Stimulated activated memory B cell treated with anti-CD40 and anti-IgM and Interleukin-4, amounts not matched to agents 10 μg/mL and 1 μg/mL and 100 μg/mL, for 72 hours (primary cell): Measurements from ENCODE around the gene ARHGAP26.

Experiments used
- ATAC-seq: fragments of 150-1000 bp; cut with Tn5 transposase; 2 replicates; pipeline ENCODE4 v1.10.0; 2021
- H3K27ac Mint-ChIP-seq: one replicate; pipeline ENCODE4 v1.8.0; 2022; ENCODE audit warnings: mild to moderate bottlenecking, mixed read lengths
- H3K27me3 Mint-ChIP-seq: one replicate; pipeline ENCODE4 v1.8.0; 2022; ENCODE audit warnings: mixed read lengths
- H3K36me3 Mint-ChIP-seq: one replicate; pipeline ENCODE4 v1.8.0; 2022; ENCODE audit warnings: mixed read lengths
- H3K4me1 Mint-ChIP-seq: one replicate; pipeline ENCODE4 v1.8.0; 2022; ENCODE audit warnings: mixed read lengths
- H3K4me3 Mint-ChIP-seq: one replicate; pipeline ENCODE4 v1.8.0; 2022; ENCODE audit warnings: mild to moderate bottlenecking, moderate library complexity, mixed read lengths
- H3K9me3 Mint-ChIP-seq: one replicate; pipeline ENCODE4 v1.8.0; 2022; ENCODE audit warnings: mixed read lengths

Gene ARHGAP26

DNA sequence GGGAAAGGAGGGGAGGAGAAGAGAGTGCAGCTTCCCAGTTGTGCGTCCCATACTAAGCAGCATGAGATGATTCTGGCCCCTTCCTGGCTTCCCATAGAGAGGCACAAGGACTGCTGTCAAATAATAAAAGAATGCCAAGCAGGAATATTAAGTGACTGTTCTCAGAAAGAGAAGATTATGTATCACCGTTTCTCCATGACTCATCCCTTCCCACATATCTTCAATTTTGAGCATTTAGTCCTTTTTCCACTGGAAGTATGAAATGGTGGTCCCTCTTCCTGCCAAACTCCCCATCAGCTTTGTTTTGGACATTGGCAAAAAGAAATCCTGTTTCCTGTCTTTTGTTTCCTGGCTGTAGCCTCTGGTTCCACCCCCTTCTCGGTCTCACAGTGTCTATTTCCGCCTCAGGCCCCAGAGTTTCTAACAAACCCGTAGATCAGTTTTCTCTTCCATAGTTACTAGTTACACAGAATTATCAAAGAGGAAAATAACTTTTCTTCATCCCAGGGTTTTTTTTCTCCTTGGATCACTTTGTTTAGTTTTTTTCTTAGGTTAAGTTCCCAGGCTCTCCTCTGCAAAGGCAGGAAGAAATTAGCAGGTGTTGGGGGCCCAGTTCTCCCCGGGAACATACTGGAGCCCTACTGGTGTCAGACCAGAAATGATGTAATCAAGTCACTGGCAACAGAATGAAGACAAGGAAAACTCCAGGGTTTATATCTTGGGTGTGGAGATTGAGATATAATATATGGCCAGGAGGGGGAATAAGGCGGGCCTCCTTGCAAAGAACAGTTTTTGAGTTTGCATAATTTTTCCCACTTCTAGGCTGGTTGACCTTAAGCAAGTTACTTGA is 26.4 kb upstream of the ARHGAP26 start:
- ATAC-seq = no peak
- Mint-ChIP-seq H3K27me3 (peaks cover 32% of the 10 kb centered on the region), H3K9me3 (no peaks in the 10 kb centered on the region), H3K4me3 (no peak overlapping the region), H3K4me1 (no peaks in the 10 kb centered on the region), H3K27ac (no peak overlapping the region), H3K36me3 (no peaks in the 10 kb centered on the region)

DNA sequence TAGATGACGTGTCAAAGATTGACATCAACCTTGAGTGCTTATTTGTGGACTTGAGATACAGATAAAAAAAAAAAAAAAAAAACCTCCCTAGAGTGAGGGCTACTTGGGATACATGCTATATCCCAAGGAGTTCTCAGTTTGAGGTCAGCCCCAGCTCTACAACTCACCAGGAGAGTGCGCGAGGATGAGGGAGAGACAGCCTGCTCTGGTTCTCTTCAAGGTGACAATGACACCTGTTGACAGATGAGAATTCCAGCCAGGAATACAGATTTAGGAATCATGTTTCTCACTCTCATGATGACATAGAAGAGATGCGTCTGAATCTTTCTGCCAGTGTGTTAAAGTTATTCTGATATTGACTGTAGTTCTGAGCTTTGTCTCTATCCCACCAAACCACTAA is 24.9 kb upstream of the ARHGAP26 start:
- H3K4me1 Mint-ChIP-seq = no peaks in the 10 kb centered on the region
- no peaks in the 10 kb centered on the region for H3K36me3 Mint-ChIP-seq
- no peaks in the 10 kb centered on the region for H3K9me3 Mint-ChIP-seq
- H3K27ac Mint-ChIP-seq = no peak overlapping the region
- ATAC-seq = no peak
- H3K4me3 Mint-ChIP-seq = no peak overlapping the region
- H3K27me3 Mint-ChIP-seq = peaks cover 32% of the 10 kb centered on the region

DNA sequence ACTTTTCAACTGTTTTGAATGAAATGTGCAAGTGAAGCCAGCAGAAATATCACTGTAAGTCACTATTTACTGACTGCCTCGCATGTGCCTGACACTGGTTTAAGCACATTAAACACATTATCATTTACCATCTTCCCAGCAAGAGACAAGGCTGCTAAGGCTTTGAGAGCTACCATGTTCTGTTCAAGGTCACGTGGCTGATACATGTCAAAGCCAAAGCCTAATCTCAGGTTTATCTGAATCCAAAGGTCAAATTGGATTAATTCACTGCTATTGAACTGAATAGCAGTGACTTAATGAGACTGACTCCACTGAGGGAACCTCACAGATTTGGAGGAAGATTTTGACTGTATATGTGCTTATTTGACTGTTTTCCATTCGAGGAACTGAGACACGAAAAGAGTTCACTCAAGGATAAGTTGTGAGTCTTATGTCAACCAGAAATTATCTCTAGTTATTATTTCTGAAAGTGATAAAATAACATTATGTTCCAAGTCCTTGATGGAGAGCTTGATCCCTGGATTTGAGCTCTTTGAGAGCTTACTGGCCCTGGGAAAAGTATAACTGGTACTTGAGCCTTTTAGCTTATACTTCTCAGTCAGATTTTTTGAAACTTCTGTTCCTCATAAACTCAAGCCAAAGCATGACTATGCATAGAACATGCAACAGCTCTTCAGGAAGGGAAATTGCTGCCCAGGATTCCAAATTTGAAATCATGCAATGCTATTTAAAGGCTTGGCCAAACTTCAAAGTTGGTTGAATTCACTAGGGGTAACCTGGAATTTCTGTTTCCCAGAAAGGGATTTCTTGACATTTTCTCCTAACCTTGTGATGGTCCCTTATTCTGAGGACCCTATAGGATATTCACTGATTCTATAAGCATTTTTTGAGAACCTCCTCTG is 23.4 kb upstream of the ARHGAP26 start:
- Mint-ChIP-seq H3K36me3 (no peaks in the 10 kb centered on the region), H3K27me3 (peaks cover 32% of the 10 kb centered on the region), H3K27ac (no peak overlapping the region), H3K9me3 (no peaks in the 10 kb centered on the region), H3K4me1 (no peaks in the 10 kb centered on the region), H3K4me3 (no peak overlapping the region)
- no peak for ATAC-seq

DNA sequence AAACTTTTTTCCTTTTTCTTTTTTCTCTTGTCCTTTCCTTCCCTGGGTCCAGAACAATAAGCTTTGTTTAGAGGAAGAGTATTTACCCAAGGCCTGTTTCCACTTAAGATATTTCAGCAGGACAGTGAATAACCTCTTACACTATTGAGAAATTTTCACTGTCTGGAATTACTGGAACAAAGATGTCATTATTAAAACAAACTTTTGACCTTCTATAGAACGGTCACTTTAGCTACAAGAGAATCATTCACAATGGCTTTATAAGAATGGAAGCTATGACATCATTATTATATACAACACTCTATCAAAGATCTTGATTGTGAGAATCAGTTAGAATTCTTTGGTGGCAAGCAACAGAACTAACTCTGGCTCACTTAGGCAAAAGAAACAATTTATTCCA is 22.0 kb upstream of the ARHGAP26 start:
- ATAC-seq = no peak
- Mint-ChIP-seq H3K27me3 (peaks cover 22% of the 10 kb centered on the region), H3K4me3 (no peak overlapping the region), H3K9me3 (no peaks in the 10 kb centered on the region), H3K36me3 (no peaks in the 10 kb centered on the region), H3K27ac (no peak overlapping the region), H3K4me1 (no peaks in the 10 kb centered on the region)

DNA sequence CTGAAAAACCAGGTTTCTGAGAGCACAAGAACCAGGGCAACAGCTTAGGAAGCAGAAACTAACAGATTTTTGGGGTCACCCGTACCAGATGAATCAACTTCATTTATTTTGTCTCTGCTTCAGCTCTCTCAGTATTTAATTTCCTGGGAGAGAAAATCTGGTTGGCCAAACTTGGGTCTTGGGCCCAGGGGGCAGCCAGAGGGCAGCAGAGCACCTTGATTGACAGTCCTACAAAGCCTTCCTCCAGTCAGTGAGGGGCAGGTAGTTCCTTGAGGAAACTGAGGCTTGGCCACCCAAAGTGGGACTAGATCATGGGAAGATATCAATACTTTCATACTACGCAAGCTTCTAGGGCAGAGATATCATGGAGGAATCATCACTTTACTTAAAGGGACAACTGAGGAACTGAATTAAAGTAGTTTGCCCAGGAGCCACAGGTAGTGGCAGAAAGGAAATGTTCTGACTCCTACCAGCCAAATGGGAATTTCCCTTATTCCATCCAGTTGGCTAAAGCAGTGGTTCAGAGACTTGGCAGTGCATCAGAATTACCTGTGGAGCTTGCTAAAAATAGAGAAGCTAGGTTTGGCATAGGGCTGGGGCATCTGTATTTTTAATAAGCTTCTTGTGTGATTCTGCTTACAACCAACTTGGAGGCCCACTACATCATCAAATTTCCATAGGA is 21.5 kb upstream of the ARHGAP26 start:
- no peaks in the 10 kb centered on the region for H3K9me3 Mint-ChIP-seq
- no peak overlapping the region for H3K4me3 Mint-ChIP-seq
- ATAC-seq = no peak
- H3K4me1 Mint-ChIP-seq = no peaks in the 10 kb centered on the region
- no peaks in the 10 kb centered on the region for H3K36me3 Mint-ChIP-seq
- no peak overlapping the region for H3K27ac Mint-ChIP-seq
- peaks cover 16% of the 10 kb centered on the region for H3K27me3 Mint-ChIP-seq

DNA sequence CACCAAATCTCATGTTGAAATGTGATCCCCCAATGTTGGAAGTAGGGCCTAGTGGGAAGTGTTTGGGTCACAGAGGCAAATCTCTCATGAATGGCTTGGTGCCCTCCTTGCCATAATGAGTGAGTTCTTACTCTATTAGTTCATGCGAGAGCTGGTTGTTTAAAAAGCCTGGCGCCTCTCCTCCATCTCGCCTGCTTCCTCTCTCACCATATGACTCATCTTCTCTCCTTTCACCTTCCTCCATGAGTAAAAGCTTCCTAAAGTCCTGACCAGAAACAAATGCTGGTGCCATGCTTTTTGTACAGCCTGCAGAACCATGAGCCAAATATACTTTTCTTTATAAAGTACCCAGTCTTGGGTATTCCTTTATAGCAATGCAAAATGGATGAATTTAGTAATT is 20.9 kb upstream of the ARHGAP26 start:
- no peak for ATAC-seq
- Mint-ChIP-seq H3K36me3 (no peaks in the 10 kb centered on the region), H3K9me3 (no peaks in the 10 kb centered on the region), H3K4me3 (no peak overlapping the region), H3K27ac (no peak overlapping the region), H3K4me1 (no peaks in the 10 kb centered on the region), H3K27me3 (peaks cover 10% of the 10 kb centered on the region)

DNA sequence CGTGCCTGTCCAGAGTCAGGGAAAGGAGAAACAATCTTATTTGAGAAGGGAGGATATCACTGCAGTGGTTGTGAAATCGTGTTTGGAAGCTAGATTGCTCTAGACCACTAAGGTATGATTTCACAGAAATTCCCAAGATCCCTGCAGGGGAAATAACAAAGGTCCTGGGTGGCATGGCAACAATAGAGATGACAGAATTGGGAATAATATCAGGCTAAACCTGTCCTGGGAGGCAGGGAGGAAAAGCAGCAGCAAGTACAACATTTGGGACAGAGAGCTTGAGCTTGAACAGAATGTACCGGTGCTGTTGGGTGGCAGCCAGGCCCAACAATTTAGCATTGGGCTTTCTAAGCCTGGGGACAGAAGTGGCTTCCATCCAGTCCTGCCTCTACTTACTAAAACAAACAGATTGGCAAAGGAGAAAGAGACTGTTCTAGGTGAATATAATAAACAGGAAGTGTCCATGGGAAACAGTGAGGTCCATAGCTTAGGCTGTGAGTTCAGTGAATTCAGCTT is 17.0 kb upstream of the ARHGAP26 start:
- ATAC-seq = no peak
- no peaks in the 10 kb centered on the region for H3K36me3 Mint-ChIP-seq
- H3K27ac Mint-ChIP-seq = no peak overlapping the region
- H3K9me3 Mint-ChIP-seq = no peaks in the 10 kb centered on the region
- peaks cover 6% of the 10 kb centered on the region for H3K4me1 Mint-ChIP-seq
- H3K27me3 Mint-ChIP-seq = no peaks in the 10 kb centered on the region
- H3K4me3 Mint-ChIP-seq = no peak overlapping the region

DNA sequence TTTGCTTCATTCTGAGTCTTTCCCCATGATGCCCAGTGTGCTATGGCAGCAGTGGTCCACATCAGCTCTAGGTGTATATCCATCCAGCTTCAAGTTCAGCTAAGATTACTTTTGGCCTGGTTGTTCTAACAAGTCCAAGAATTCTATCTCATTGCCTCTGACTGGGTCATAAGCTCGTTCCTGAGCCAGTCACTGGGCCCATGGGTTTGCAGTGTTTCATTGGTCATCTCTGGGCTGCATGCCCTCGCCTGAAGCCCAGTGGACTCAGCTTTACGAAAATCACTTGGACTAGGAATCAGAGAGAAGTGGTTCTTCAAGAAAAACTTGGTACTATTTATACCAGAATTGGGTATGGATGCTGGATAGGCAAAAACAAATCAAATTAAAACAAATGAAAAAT is 16.1 kb upstream of the ARHGAP26 start:
- ATAC-seq = no peak
- no peak overlapping the region for H3K4me3 Mint-ChIP-seq

DNA sequence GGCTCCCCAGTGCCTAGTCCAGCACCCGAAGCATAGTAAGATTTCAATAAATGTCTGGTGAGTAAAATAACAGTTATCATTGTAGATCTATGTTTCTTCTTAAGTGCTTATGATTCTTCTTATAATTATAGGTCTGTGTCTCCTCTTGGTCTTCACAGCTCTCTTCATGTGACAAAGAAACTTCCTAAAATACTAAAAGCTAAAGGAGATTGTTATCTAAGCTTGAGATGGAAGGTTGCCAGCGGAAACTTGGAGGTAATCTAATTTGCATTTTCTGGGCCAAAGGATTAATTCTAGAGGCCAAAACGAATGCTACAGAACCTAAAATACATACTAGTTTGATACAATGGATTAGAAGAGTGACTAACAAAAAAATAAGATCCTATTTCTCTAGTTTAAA is 13.6 kb upstream of the ARHGAP26 start:
- peaks cover 6% of the 10 kb centered on the region for H3K4me1 Mint-ChIP-seq
- H3K4me3 Mint-ChIP-seq = no peak overlapping the region
- H3K27ac Mint-ChIP-seq = no peak overlapping the region
- no peak for ATAC-seq
- no peaks in the 10 kb centered on the region for H3K27me3 Mint-ChIP-seq
- no peaks in the 10 kb centered on the region for H3K36me3 Mint-ChIP-seq
- no peaks in the 10 kb centered on the region for H3K9me3 Mint-ChIP-seq

More for the DNA sequence above, 16.1 kb upstream of the ARHGAP26 start:
- Mint-ChIP-seq H3K9me3 (no peaks in the 10 kb centered on the region), H3K27me3 (no peaks in the 10 kb centered on the region), H3K27ac (no peak overlapping the region), H3K36me3 (no peaks in the 10 kb centered on the region), H3K4me1 (peaks cover 6% of the 10 kb centered on the region)

DNA sequence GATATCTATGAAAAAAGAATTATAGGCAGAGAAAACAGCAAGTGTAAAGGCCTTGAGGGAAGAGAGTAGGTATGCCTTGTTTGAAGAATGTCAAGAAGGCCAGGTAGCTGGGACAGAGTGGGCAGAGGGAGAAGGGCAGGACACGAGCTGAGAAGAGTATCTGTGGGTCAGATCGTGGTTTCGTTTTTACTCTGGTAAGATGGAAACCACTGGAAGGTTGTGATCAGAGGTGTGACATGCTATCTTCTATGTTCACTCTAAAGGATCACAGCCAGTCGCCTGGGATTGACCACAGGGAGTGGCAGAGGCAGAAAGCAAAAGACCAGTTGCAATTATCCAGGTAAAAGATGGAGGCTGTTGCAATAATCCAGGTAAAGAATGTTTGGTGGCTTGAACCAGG is 12.6 kb upstream of the ARHGAP26 start:
- H3K4me3 Mint-ChIP-seq = no peak overlapping the region
- H3K36me3 Mint-ChIP-seq = no peaks in the 10 kb centered on the region
- peaks cover 6% of the 10 kb centered on the region for H3K4me1 Mint-ChIP-seq
- H3K9me3 Mint-ChIP-seq = no peaks in the 10 kb centered on the region
- H3K27ac Mint-ChIP-seq = no peak overlapping the region
- ATAC-seq = no peak
- H3K27me3 Mint-ChIP-seq = no peaks in the 10 kb centered on the region

DNA sequence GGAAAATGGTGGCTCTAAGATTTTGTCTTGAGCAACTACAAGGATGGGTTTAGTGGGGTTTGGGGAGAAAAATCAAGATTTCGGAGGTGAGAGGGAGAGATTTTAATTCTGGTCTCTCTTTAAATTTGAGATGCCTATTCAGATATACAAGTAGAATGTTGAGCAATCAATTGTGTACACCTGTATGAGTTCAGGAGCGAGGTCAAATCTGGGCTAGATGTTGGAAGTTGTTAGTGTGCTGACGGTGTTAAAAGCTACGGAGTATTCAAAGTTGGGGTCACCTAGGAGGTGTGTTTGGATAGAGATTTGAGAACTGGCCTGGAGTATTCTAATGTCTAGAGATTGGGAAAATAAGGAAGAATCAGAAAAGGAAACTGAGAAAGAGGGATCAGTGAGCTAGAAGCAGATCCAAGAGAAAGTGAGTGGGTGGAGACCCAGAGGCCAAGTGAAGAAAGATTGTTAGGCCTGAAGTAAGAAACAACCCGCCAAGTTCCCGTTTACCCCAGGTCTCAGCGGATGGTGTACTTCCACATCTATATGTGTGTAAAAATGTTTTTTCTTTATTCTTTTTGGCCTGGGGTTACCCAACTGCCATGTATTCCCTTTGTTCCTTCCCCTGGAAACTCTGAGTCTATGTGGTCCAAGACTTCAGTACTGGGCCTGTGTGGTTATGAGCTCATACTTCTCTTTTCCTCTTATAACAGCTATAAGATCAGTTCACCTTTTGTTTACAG is 11.9 kb upstream of the ARHGAP26 start:
- H3K27ac Mint-ChIP-seq = no peak overlapping the region

DNA sequence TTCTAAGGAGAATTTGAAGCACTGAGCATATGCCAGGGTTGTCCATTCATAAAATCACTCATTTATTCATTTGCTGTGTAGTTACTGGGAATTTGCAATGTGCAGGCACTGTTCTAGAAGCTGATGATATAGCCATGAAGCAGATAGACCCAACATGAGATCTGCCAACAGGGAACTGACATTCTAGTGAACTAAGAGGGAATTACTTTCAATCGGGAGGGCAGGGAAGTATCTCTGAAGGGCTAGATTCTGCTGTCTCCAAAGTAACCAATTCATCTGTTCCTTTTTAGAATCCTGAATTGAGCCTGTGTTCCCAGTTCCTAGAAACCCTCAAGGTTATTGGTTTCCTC is 11.4 kb upstream of the ARHGAP26 start:
- Mint-ChIP-seq H3K27ac (no peak overlapping the region), H3K27me3 (no peaks in the 10 kb centered on the region), H3K4me1 (peaks cover 6% of the 10 kb centered on the region), H3K36me3 (no peaks in the 10 kb centered on the region), H3K4me3 (no peak overlapping the region), H3K9me3 (no peaks in the 10 kb centered on the region)
- no peak for ATAC-seq

More for the DNA sequence above, 11.9 kb upstream of the ARHGAP26 start:
- Mint-ChIP-seq H3K4me1 (peaks cover 6% of the 10 kb centered on the region), H3K4me3 (no peak overlapping the region), H3K36me3 (no peaks in the 10 kb centered on the region), H3K9me3 (no peaks in the 10 kb centered on the region), H3K27me3 (no peaks in the 10 kb centered on the region)
- ATAC-seq = peak; percentile 51

DNA sequence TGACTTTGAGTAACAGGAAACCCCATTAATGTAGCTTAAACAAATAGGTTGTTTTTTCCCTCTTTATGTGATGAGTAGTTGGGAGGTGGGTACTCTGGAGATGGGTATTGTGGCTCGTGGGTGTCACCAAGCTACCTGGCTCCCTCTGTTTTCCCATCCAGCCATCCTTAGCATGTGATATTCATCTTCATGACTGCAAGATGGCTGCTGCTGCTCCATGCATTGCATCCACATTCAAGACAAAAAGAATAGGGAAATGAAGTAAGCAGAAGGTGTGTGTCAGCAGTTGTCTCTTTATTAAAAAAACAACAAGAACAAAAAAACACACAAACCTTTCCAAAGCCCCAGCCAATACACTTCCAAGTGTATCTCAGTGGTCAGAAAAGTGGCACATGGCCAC is 6.5 kb upstream of the ARHGAP26 start:
- no peaks in the 10 kb centered on the region for H3K4me1 Mint-ChIP-seq
- no peaks in the 10 kb centered on the region for H3K36me3 Mint-ChIP-seq
- ATAC-seq = no peak
- H3K4me3 Mint-ChIP-seq = no peak overlapping the region
- no peaks in the 10 kb centered on the region for H3K27me3 Mint-ChIP-seq
- no peaks in the 10 kb centered on the region for H3K9me3 Mint-ChIP-seq
- no peak overlapping the region for H3K27ac Mint-ChIP-seq

DNA sequence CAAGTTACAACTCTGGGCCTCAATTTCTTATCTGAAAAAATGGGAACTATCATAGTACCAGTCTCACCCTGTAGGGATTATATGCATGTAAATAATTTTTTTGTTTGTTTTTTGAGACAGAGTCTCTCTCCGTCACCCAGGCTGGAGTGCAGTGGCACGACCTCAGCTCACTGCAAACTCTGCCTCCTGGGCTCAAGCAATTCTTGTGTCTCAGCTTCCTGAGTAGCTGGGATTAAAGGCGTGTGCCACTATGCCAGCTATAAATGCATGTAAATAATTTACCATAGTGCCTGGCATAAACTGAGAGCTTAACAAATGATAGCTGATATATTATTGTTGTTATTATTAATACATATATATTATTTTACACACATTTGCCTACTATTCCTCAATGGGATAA is 3.0 kb upstream of the ARHGAP26 start:
- Mint-ChIP-seq H3K4me1 (peaks cover 18% of the 10 kb centered on the region), H3K36me3 (no peaks in the 10 kb centered on the region), H3K4me3 (no peak overlapping the region), H3K9me3 (no peaks in the 10 kb centered on the region), H3K27me3 (no peaks in the 10 kb centered on the region), H3K27ac (no peak overlapping the region)
- ATAC-seq = no peak

DNA sequence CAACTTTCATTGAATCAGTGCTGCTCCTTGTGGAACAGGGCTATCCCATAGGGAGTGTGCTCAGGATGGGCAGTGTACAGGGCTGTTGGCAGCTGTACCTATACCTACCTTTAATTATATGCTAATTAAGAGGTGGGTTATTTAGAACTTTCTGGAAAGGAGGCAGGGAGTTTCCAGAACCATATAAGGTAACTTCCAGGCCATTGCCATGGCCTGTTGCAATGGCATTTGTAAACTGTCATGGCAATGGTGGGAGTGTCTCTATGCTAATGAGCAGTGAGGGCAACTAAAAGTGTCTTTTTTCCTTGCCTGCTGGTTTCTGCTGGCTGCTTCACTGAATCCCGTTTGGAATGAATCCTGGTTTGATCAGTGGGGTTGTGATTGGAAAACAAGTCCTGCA is 2.3 kb upstream of the ARHGAP26 start:
- Mint-ChIP-seq H3K9me3 (no peaks in the 10 kb centered on the region), H3K27ac (no peak overlapping the region), H3K4me1 (peaks cover 18% of the 10 kb centered on the region), H3K27me3 (no peaks in the 10 kb centered on the region), H3K36me3 (no peaks in the 10 kb centered on the region), H3K4me3 (no peak overlapping the region)
- no peak for ATAC-seq
